GM12878 (cell line): ENCODE measurements around the gene COL9A1.

Experiments used
- CTCF ChIP-seq, 3 experiments: IDR thresholded peaks in 2 of 3; conservative IDR thresholded peaks in 1 of 3; 2 replicates each; pipeline ENCODE4 v1.5.1; 2011; ENCODE audit warnings: low read depth in 3 of 3, low read length in 3 of 3, mild to moderate bottlenecking in 3 of 3, control low read depth in 2 of 3, moderate library complexity in 2 of 3, inconsistent platforms in 1 of 3, mixed read lengths in 1 of 3; ENCODE audit not compliant: control insufficient read depth in 2 of 3, insufficient read depth in 1 of 3; ENCODE audit errors: extremely low read depth in 1 of 3
- E4F1 ChIP-seq: fragments of 450-650 bp; IDR thresholded peaks from 2 replicates; pipeline ENCODE4 v1.6.1; 2018; ENCODE audit warnings: borderline replicate concordance, mild to moderate bottlenecking; ENCODE audit not compliant: partially characterized antibody
- MXI1 ChIP-seq: fragments of 150-350 bp; IDR thresholded peaks from 2 replicates; pipeline ENCODE4 v1.6.1; 2011; ENCODE audit warnings: low read depth, mild to moderate bottlenecking, inconsistent platforms, low read length, improper control_type of control experiment
- MYC ChIP-seq: IDR thresholded peaks from 2 replicates; pipeline ENCODE4 v1.6.1; 2011; ENCODE audit warnings: mild to moderate bottlenecking, low read length, moderate library complexity, inconsistent platforms; ENCODE audit not compliant: insufficient read depth, insufficient replicate concordance, insufficient read length, severe bottlenecking

- TF ChIP-seq CTCF (IDR thresholded peaks at IDR 0.05 in 2 of 3, conservative IDR thresholded peaks at IDR 0.05 in 1 of 3; ENCODE audit: control insufficient read depth in 2 of 3, extremely low read depth in 1 of 3, insufficient read depth in 1 of 3, low read depth in 3 of 3, low read length in 3 of 3) (no peak), E4F1 (no peak), MXI1 (no peak), MYC (no peak)
Observed at GRCh38 chr6:70292193-70292592, 10.7 kb downstream of the COL9A1 start.
